Lower leg skin (tissue), 3 donors: ENCODE results near the gene SNU13.

Source experiments
- CTCF ChIP-seq, 3 donors: fragments of 450-650 bp; IDR thresholded peaks; one replicate each; pipeline ENCODE4 v1.5.1; 2016; ENCODE audit warnings: antibody characterized with exemption in 3 of 3, mild to moderate bottlenecking in 3 of 3, moderate library complexity in 2 of 3
- POLR2A ChIP-seq, 2 donors: fragments of 450-650 bp; IDR thresholded peaks; one replicate each; pipeline ENCODE4 v1.6.1; 2016 to 2017; ENCODE audit warnings: antibody characterized with exemption in 2 of 2, mild to moderate bottlenecking in 1 of 2, moderate library complexity in 1 of 2

- TF ChIP-seq CTCF (IDR thresholded peaks at IDR 0.05): no peak
- TF ChIP-seq POLR2A (IDR thresholded peaks at IDR 0.05): no peak
Observed at GRCh38 chr22:41647771-41648170, 40.9 kb downstream of the SNU13 start.
